HepG2 (cell line): ENCODE results near the gene RSPH9. TPM values are rescaled to one million over a fixed set of nuclear protein-coding genes. Genes with fewer than 3 reads are reported as not detected.

Source experiments
- BORCS8-MEF2B ChIP-seq: sonication (generic); formaldehyde crosslinking; IDR thresholded peaks from 2 replicates; pipeline ENCODE4 v1.8.0; 2022; ENCODE audit warnings: mild to moderate bottlenecking, missing genetic modification reagents
- CBX2 ChIP-seq, 2 experiments: fragments of 200-600 bp in 1 of 2; sonication (generic); formaldehyde crosslinking in 1 of 2; IDR thresholded peaks; 2 replicates each; pipeline versions ENCODE4 v1.7.0 to v1.8.1; 2018 to 2022; ENCODE audit warnings: low read depth in 2 of 2, low read length in 1 of 2, mild to moderate bottlenecking in 1 of 2, missing genetic modification reagents in 1 of 2
- CERS6 ChIP-seq: sonication (generic); formaldehyde crosslinking; IDR thresholded peaks from 2 replicates; pipeline ENCODE4 v1.5.0; 2020; ENCODE audit warnings: missing genetic modification reagents
- HNF4A ChIP-seq: sonication (generic); formaldehyde crosslinking; IDR thresholded peaks from 2 replicates; pipeline ENCODE4 v1.4.0; 2020; ENCODE audit warnings: missing genetic modification reagents
- IKZF4 ChIP-seq: sonication (generic); formaldehyde crosslinking; IDR thresholded peaks from 2 replicates; pipeline ENCODE4 v1.5.1; 2020; ENCODE audit warnings: borderline replicate concordance, mild to moderate bottlenecking, low read depth, missing genetic modification reagents; ENCODE audit errors: not compliant biosample characterization
- IKZF5 ChIP-seq: IDR thresholded peaks from 2 replicates; pipeline ENCODE4 v1.6.1; 2018; ENCODE audit warnings: missing genetic modification reagents, mild to moderate bottlenecking, missing compliant biosample characterization
- MTERF4 ChIP-seq: sonication (generic); formaldehyde crosslinking; IDR thresholded peaks from 2 replicates; pipeline ENCODE4 v1.8.0; 2023; ENCODE audit warnings: mild to moderate bottlenecking, missing genetic modification reagents
- NR2F2 ChIP-seq: IDR thresholded peaks from 2 replicates; pipeline ENCODE4 v1.6.1; 2012; ENCODE audit warnings: low read depth, inconsistent platforms, borderline replicate concordance
- PAX8 ChIP-seq: sonication (generic); formaldehyde crosslinking; IDR thresholded peaks from 2 replicates; pipeline ENCODE4 v1.8.0; 2022; ENCODE audit warnings: mild to moderate bottlenecking, missing genetic modification reagents, borderline replicate concordance
- RNF219 ChIP-seq: sonication (generic); formaldehyde crosslinking; IDR thresholded peaks from 2 replicates; pipeline ENCODE4 v1.5.0; 2020; ENCODE audit warnings: mild to moderate bottlenecking, missing genetic modification reagents
- TBP ChIP-seq: sonication (generic); formaldehyde crosslinking; IDR thresholded peaks from 2 replicates; pipeline ENCODE4 v1.5.0; 2020; ENCODE audit warnings: missing genetic modification reagents
- TCF7 ChIP-seq: sonication (generic); IDR thresholded peaks from 2 replicates; pipeline ENCODE4 v1.6.1; 2016; ENCODE audit warnings: antibody characterized with exemption, low read depth
- ZNF335 ChIP-seq: sonication (generic); formaldehyde crosslinking; IDR thresholded peaks from 2 replicates; pipeline ENCODE4 v1.4.0; 2020; ENCODE audit warnings: missing genetic modification reagents
- ZNF468 ChIP-seq: sonication (generic); formaldehyde crosslinking; IDR thresholded peaks from 2 replicates; pipeline ENCODE4 v1.8.0; 2022; ENCODE audit warnings: mild to moderate bottlenecking, moderate library complexity, missing genetic modification reagents
- ZNF646 ChIP-seq: sonication (generic); formaldehyde crosslinking; IDR thresholded peaks from 2 replicates; pipeline ENCODE4 v1.9.0; 2021; ENCODE audit warnings: mild to moderate bottlenecking, missing genetic modification reagents
- polyA plus RNA-seq, 8 experiments: library from polyadenylated mRNA; depleted of rRNA in 3 of 8; stranded (reverse) in 7 of 8; unstranded in 1 of 8; fragments of >200 nt; fragmentation: Illumina TruSeq in 4 of 8; extraction: Trizol in 4 of 8; gene quantifications; 2 replicates each; pipeline versions ENCODE4 v1.2.1 to v1.2.3, GENCODE V29; 2011 to 2016; ENCODE audit warnings: low read depth in 4 of 8, missing spikeins in 1 of 8, mixed read lengths in 1 of 8; ENCODE audit not compliant: insufficient read depth in 1 of 8
- total RNA-seq, 5 experiments: library from RNA; depleted of rRNA; stranded (reverse); fragments of >200 nt; fragmentation: Illumina TruSeq; extraction: Trizol; gene quantifications; 2 replicates each; pipeline ENCODE4 v1.2.3, GENCODE V29; 2016; ENCODE audit warnings: low read depth in 1 of 5

RSPH9 gene
- total and polyA plus RNA-seq, 2 of the 13 experiments (the other 11 are each of a cell fraction or from before 2014, with no cell fraction given), result 0.04 TPM; not detected in 1

GRCh38 chr6:43702534-43703440 lies 58.0 kb downstream of the RSPH9 start (continued):
- no peak for TF ChIP-seq PAX8 (CRISPR knock-in tag)
- no peak for TF ChIP-seq CERS6 (CRISPR knock-in tag)
- no peak for TF ChIP-seq CBX2 (IDR thresholded peaks at IDR 0.05; ENCODE audit: low read depth, low read length)
- TF ChIP-seq CBX2 (CRISPR knock-in tag; IDR thresholded peaks at IDR 0.05; ENCODE audit: low read depth), result 0 out of 2 replicates have a peak, but pooled peaks have one; percentile 41
- peak; percentile 15; the same call in 1 of the 2 replicates for TF ChIP-seq NR2F2
- TF ChIP-seq IKZF4 (CRISPR knock-in tag), result no peak
- 0 out of 2 replicates have a peak, but pooled peaks have one; percentile 8 for TF ChIP-seq HNF4A (CRISPR knock-in tag)
- TF ChIP-seq ZNF335 (CRISPR knock-in tag), result no peak
- TF ChIP-seq IKZF5, result peak; percentile 39; the same call in 1 of the 2 replicates
- no peak for TF ChIP-seq TBP (CRISPR knock-in tag)
- no peak for TF ChIP-seq ZNF468 (CRISPR knock-in tag)
- peak; percentile 97 for TF ChIP-seq ZNF646 (CRISPR knock-in tag)
- no peak for TF ChIP-seq TCF7
- 0 out of 2 replicates have a peak, but pooled peaks have one; percentile 38 for TF ChIP-seq MTERF4 (CRISPR knock-in tag)
- no peak for TF ChIP-seq BORCS8-MEF2B
- TF ChIP-seq RNF219 (CRISPR knock-in tag), result no peak
